K562 (cell line): Measurements from ENCODE around the gene TMEM176B. TPM values are rescaled to one million over a fixed set of nuclear protein-coding genes. Genes with fewer than 3 reads are reported as not detected.

Experiments used
- DACH1 ChIP-seq: fragments of 450-650 bp; IDR thresholded peaks from 2 replicates; pipeline ENCODE4 v1.6.1; 2018; ENCODE audit not compliant: partially characterized antibody
- DNMT1 ChIP-seq: fragments of 450-650 bp; IDR thresholded peaks from 2 replicates; pipeline ENCODE4 v1.6.1; 2016; ENCODE audit warnings: antibody characterized with exemption, mild to moderate bottlenecking
- FOXJ3 ChIP-seq: sonication (generic); formaldehyde crosslinking; IDR thresholded peaks from 2 replicates; pipeline ENCODE4 v1.4.0; 2020; ENCODE audit warnings: mild to moderate bottlenecking, missing genetic modification reagents
- HNRNPLL ChIP-seq: fragments of 200-400 bp; formaldehyde crosslinking; IDR thresholded peaks from 2 replicates; pipeline ENCODE4 v1.6.1; 2017; ENCODE audit warnings: low read length, low read depth, mild to moderate bottlenecking; ENCODE audit not compliant: poor library complexity, severe bottlenecking
- NEUROD1 ChIP-seq: fragments of 150-350 bp; IDR thresholded peaks from 2 replicates; pipeline ENCODE4 v1.6.1; 2014; ENCODE audit warnings: borderline replicate concordance, low read length, low read depth; ENCODE audit not compliant: partially characterized antibody
- PCBP1 ChIP-seq: fragments of 200-400 bp; formaldehyde crosslinking; IDR thresholded peaks from 2 replicates; pipeline ENCODE4 v1.6.1; 2018; ENCODE audit warnings: mild to moderate bottlenecking, low read depth, low read length; ENCODE audit not compliant: poor library complexity, severe bottlenecking
- ZBTB8A ChIP-seq: fragments of 450-650 bp; IDR thresholded peaks from 2 replicates; pipeline ENCODE4 v1.6.1; 2018; ENCODE audit warnings: mild to moderate bottlenecking, moderate library complexity; ENCODE audit not compliant: partially characterized antibody
- polyA plus RNA-seq, 8 experiments: library from polyadenylated mRNA; depleted of rRNA in 4 of 8; stranded (reverse) in 5 of 8; unstranded in 3 of 8; fragments of >200 nt; fragmentation: Nextera tagmentation in 2 of 8; fragmentation: Illumina TruSeq in 1 of 8; extraction: Ambion mirVana in 2 of 8; extraction: Trizol in 1 of 8; gene quantifications; 2 replicates each; pipeline versions ENCODE4 v1.2.1 to v1.2.3, GENCODE V29; 2011 to 2014; ENCODE audit warnings: inconsistent platforms in 1 of 8, missing spikeins in 1 of 8
- total RNA-seq, 7 experiments: library from RNA; depleted of rRNA in 6 of 7; stranded (reverse); fragments of >200 nt in 6 of 7; fragmentation: Illumina TruSeq in 2 of 7; extraction: Trizol in 2 of 7; gene quantifications; 2 replicates each; pipeline versions ENCODE4 v1.2.1 to v1.2.3, GENCODE V29; 2011 to 2021; ENCODE audit warnings: low replicate concordance in 1 of 7
- TF ChIP-seq, protein P1 (sequence below): fragments of 250-450 bp; sonication (Bioruptor Pico); IDR thresholded peaks from 2 replicates; pipeline ENCODE4 v1.9.0; 2021; ENCODE audit warnings: mild to moderate bottlenecking, inconsistent platforms
- TF ChIP-seq, protein P2 (sequence below): fragments of 250-450 bp; sonication (Bioruptor Pico); IDR thresholded peaks from 2 replicates; pipeline ENCODE4 v1.5.0; 2021; ENCODE audit warnings: mild to moderate bottlenecking, moderate library complexity
- TF ChIP-seq, protein P3 (sequence below): sonication (generic); formaldehyde crosslinking; IDR thresholded peaks from 2 replicates; pipeline ENCODE4 v1.9.0; 2022; ENCODE audit warnings: mild to moderate bottlenecking, missing genetic modification reagents
- TF ChIP-seq, protein P4 (sequence below): fragments of 250-450 bp; sonication (Bioruptor Pico); IDR thresholded peaks from 2 replicates; pipeline ENCODE4 v1.4.0; 2020; ENCODE audit warnings: mild to moderate bottlenecking, moderate library complexity

TMEM176B gene
- total and polyA plus RNA-seq, 9 of the 15 experiments (the other 6 are each of a cell fraction or from before 2014, with no cell fraction given), result 0.19 to 0.60 TPM; not detected in 7

DNA sequence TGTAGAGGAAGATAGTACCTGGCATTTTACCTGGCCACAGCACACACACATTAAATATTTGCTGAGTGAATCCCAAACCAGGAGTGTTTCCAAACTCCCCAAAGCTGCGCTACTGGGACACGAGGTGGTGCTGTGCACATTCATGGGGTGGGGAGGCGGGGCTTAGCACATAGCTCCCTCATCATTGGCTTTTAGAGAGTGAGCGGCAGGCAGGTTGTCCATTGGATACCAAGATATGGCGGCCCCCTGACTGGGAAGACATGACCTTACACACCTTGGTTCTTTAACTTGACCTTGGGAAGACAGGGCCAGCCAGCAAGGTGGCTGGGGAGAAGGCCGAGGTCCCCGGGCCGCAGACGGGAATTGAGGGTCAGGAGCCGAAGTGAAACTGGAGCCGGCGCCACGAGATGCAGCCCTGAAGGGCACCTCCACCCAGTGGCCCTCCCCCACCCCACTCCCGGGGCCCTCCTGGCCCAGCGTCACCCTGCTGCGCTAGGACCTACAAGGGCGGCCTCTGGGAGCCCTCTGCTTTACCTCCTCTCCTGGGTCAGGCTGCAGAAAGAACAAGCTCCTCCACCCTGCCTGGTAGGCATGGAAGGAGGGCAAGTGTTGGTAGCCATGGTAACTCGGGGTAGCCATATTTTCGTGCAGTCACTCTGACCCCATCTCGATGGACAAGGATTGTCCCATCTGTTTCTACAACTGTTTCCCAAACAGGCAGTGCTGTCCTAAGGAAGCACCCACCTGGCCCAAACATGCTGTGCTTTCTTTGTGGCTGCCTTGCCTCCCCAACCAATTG is 24.4 kb upstream of the TMEM176B start (continued):
- TF ChIP-seq FOXJ3 (CRISPR knock-in tag) (no peak), ZBTB8A (no peak), DNMT1 (no peak), DACH1 (no peak), NEUROD1 (peak; percentile 23), HNRNPLL (no peak), PCBP1 (no peak)
- TF ChIP-seq, protein P1, sequence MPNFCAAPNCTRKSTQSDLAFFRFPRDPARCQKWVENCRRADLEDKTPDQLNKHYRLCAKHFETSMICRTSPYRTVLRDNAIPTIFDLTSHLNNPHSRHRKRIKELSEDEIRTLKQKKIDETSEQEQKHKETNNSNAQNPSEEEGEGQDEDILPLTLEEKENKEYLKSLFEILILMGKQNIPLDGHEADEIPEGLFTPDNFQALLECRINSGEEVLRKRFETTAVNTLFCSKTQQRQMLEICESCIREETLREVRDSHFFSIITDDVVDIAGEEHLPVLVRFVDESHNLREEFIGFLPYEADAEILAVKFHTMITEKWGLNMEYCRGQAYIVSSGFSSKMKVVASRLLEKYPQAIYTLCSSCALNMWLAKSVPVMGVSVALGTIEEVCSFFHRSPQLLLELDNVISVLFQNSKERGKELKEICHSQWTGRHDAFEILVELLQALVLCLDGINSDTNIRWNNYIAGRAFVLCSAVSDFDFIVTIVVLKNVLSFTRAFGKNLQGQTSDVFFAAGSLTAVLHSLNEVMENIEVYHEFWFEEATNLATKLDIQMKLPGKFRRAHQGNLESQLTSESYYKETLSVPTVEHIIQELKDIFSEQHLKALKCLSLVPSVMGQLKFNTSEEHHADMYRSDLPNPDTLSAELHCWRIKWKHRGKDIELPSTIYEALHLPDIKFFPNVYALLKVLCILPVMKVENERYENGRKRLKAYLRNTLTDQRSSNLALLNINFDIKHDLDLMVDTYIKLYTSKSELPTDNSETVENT (CRISPR knock-in tag), result no peak
- TF ChIP-seq, protein P2, sequence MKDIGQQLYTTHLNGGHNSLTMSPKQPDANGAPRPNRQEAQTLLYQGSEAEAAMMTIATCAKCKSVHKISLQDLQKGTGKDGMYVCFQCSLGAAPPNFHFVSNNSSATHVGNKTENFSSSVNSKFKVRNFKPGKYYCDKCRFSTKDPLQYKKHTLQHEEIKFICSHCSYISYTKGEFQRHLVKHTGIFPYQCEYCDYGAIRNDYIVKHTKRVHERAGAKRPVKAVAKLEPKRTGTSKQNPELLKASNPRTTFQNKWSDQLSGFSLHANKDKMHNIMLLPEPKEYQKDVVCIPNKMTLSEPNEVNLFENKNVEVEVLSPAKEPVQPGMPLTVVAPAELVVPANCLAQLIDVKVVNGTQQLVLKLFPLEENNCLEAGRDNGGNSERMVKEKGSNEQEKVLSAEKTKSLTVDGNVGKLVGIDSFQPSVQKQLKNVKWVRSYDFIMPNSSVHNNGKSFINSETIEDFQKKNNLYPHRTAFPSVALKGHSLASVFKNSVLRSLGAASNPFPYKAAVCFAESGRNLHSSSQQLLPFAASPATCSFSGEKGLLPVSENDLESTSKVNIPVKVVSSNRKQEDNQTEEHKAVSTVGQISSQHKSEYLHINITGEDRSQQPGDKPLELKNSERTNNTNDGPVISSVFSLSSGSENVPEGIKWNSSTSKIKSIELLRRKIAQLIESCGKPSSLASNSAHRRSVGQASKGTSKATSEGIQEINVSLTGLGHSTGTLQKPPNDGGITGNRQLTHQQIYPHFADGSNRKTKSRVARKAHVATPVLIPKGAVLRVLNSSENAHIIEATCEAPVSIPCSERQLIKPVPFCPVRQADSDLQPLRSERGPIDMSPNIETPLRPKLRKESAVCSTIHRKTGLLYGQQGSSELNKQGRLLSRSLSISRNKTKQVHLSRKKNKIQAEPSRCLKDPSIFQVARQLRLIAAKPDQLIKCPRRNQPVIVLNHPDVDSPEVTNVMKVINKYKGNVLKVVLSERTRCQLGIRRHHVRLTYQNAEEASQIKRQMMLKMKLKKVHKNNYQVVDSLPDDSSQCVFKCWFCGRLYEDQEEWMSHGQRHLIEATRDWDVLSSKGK (CRISPR knock-in tag), result no peak
- TF ChIP-seq, protein P3, sequence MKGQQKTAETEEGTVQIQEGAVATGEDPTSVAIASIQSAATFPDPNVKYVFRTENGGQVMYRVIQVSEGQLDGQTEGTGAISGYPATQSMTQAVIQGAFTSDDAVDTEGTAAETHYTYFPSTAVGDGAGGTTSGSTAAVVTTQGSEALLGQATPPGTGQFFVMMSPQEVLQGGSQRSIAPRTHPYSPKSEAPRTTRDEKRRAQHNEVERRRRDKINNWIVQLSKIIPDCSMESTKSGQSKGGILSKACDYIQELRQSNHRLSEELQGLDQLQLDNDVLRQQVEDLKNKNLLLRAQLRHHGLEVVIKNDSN, result no peak
- TF ChIP-seq, protein P4, sequence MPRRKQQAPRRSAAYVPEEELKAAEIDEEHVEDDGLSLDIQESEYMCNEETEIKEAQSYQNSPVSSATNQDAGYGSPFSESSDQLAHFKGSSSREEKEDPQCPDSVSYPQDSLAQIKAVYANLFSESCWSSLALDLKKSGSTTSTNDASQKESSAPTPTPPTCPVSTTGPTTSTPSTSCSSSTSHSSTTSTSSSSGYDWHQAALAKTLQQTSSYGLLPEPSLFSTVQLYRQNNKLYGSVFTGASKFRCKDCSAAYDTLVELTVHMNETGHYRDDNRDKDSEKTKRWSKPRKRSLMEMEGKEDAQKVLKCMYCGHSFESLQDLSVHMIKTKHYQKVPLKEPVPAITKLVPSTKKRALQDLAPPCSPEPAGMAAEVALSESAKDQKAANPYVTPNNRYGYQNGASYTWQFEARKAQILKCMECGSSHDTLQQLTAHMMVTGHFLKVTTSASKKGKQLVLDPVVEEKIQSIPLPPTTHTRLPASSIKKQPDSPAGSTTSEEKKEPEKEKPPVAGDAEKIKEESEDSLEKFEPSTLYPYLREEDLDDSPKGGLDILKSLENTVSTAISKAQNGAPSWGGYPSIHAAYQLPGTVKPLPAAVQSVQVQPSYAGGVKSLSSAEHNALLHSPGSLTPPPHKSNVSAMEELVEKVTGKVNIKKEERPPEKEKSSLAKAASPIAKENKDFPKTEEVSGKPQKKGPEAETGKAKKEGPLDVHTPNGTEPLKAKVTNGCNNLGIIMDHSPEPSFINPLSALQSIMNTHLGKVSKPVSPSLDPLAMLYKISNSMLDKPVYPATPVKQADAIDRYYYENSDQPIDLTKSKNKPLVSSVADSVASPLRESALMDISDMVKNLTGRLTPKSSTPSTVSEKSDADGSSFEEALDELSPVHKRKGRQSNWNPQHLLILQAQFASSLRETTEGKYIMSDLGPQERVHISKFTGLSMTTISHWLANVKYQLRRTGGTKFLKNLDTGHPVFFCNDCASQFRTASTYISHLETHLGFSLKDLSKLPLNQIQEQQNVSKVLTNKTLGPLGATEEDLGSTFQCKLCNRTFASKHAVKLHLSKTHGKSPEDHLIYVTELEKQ, result no peak
